GM23338 (cell line): ENCODE results near the gene AKAP1.

Experiments used
- CREB1 ChIP-seq: fragments of 250-450 bp; sonication (Bioruptor Pico); IDR thresholded peaks from 2 replicates; pipeline ENCODE4 v1.5.0; 2020; ENCODE audit warnings: low read depth, mild to moderate bottlenecking, moderate library complexity
- CTCF ChIP-seq, 2 experiments: fragments of 200-600 bp in 1 of 2; sonication (generic) in 1 of 2; conservative IDR thresholded peaks; 2 replicates each; pipeline versions ENCODE4 v1.5.1 to v1.6.1; 2016 to 2017; ENCODE audit warnings: antibody characterized with exemption in 2 of 2, low read depth in 2 of 2, mild to moderate bottlenecking in 2 of 2, moderate library complexity in 1 of 2
- EZH2phosphoT487 ChIP-seq: fragments of 200-600 bp; sonication (generic); IDR thresholded peaks from one replicate; pipeline ENCODE4 v1.8.1; 2018; ENCODE audit warnings: antibody characterized with exemption; ENCODE audit not compliant: unreplicated experiment
- JUNB ChIP-seq: IDR thresholded peaks from one replicate; pipeline ENCODE4 v1.6.1; 2016; ENCODE audit warnings: antibody characterized with exemption; ENCODE audit not compliant: unreplicated experiment
- POLR2AphosphoS5 ChIP-seq: IDR thresholded peaks from 2 replicates; pipeline ENCODE4 v1.6.1; 2016; ENCODE audit warnings: antibody characterized with exemption, low read depth
- REST ChIP-seq: IDR thresholded peaks from one replicate; pipeline ENCODE4 v1.6.1; 2018; ENCODE audit warnings: antibody characterized with exemption; ENCODE audit not compliant: unreplicated experiment

- TF ChIP-seq POLR2AphosphoS5 = no peak
- TF ChIP-seq CTCF (conservative IDR thresholded peaks at IDR 0.05; ENCODE audit: low read depth in 2 of 2) = no peak
- no peak for TF ChIP-seq EZH2phosphoT487
- TF ChIP-seq CREB1 (CRISPR knock-in tag) = no peak
- TF ChIP-seq REST = no peak
- TF ChIP-seq JUNB = no peak
These were observed 30.9 kb downstream of the AKAP1 start for GRCh38 chr17:57115916-57116315.
